ENCODE results near the gene DEAF1.

GRCh38 chr11:640021-640706 lies 54.9 kb downstream of the DEAF1 start:
- TF ChIP-seq CTCF (conservative IDR thresholded peaks at IDR 0.05; ENCODE audit: low read length): no peak
- TF ChIP-seq EZH2phosphoT487 (IDR thresholded peaks at IDR 0.05; ENCODE audit: borderline replicate concordance): no peak
